Anterior cingulate cortex (tissue), 58 donors: ENCODE data around the gene LRRC71.

Source experiments
- DNase-seq, 58 donors: peaks; one replicate each; lab custom pipeline; 2025; lab: John Stamatoyannopoulos, UW

LRRC71 gene

GRCh38 chr1:156973417-156973816 lies 53.0 kb downstream of the LRRC71 start:
- DNase-seq = no peak

GRCh38 chr1:156975084-156975483 lies 54.7 kb downstream of the LRRC71 start:
- no peak for DNase-seq

- DNase-seq = no peak
Measured at GRCh38 chr1:156980551-156980950, 60.1 kb downstream of the LRRC71 start.
